GM18498 (cell line): ENCODE results near the gene MRGPRD.

Experiments used
- ATAC-seq: cut with Tn5 transposase; IDR thresholded peaks from one replicate; pipeline ENCODE4 v1.9.1; 2021; ENCODE audit warnings: mild to moderate bottlenecking, moderate library complexity; ENCODE audit not compliant: unreplicated experiment

The MRGPRD gene

GRCh38 chr11:68933605-68934320 lies 47.0 kb downstream of the MRGPRD start:
- no peak for ATAC-seq

- no peak for ATAC-seq
These were observed 47.7 kb downstream of the MRGPRD start for GRCh38 chr11:68932933-68933577.

DNA sequence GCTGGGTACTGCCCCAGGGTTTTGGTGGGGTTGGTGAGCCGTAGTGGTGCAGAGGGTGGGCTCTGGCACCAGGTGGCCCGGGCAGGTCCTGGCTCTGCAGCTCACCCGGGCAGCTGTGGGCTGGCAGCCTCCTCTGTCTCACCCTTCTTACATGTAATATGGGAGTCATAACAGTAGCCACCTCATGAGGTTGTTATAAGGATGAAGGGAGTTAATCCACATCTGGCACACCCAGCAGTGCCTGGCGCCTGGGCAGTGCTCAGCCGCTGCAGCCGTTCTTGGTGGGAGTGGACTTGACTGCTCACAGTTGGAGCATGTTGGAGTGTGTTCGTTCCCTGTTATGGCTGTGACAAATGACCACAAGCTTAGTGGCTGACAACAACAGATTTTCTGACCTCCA lies 48.4 kb downstream of the MRGPRD start:
- no peak for ATAC-seq

DNA sequence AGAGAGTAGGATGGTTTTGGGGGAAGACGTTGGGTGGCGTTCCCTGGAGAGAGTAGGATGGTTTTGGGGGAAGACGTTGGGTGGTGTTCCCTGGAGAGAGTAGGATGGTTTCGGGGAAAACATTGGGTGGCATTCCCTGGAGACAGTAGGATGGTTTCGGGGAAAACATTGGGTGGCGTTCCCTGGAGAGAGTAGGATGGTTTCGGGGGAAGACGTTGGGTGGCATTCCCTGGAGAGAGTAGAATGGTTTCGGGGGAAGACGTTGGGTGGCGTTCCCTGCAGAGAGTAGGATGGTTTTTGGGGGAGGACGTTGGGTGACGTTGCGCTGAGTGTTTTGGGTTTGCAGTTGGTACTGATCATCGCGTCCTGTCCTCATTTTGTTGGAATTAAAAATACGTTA lies 48.9 kb downstream of the MRGPRD start:
- no peak for ATAC-seq

DNA sequence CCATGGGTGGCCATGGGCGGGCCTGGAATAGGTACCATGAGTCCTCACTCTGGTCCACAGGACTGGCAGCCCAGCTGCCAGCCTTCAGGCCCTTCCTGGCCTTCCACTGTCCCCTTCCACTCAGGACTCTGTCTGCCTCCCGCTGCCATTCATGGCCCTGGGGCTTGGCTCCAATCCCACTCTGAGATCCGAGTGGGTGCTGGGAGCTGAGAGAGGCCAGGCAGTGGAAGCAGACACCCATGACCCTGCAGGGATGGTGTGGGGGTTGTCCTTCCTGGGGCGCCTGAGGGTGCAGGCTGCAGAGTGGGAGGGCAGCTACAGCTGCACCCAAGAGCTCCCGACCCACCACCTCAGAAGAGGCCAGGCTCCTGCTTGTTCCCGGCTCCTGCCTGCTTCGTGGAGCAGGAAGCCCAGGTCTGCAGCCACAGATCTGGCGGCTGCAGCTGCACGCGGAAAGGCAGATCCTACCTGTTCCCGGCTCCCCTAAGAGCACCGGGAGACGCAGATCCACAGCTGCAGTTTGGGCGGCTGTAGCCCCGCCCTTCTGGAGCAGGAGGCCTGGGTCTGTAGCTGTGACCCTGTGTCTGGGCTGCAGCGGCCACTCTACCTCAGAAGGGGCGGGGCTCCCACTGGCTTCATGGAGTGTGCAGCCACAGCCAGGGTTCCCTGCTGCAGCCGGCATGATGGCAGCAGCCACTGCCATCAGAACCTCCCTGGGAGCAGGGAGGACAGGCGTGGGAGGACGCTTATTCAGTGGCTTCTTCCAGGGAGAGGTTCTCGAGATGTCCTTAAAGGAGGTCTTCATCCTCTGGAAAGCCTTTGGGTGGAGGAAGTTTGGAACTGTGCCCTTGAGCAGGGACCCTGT lies 49.6 kb downstream of the MRGPRD start:
- ATAC-seq: no peak
